ENCODE results near the gene ARID4B.

- TF ChIP-seq TAF1 (IDR thresholded peaks at IDR 0.05; ENCODE audit: borderline replicate concordance, low read depth, low read length), result no peak
- TF ChIP-seq POLR2A (IDR thresholded peaks at IDR 0.05; ENCODE audit: low read depth, low read length), result no peak
Measured at GRCh38 chr1:235250430-235250829, 77.5 kb downstream of the ARID4B start.
